ENCODE data around the gene LMBR1.

LMBR1 gene

DNA sequence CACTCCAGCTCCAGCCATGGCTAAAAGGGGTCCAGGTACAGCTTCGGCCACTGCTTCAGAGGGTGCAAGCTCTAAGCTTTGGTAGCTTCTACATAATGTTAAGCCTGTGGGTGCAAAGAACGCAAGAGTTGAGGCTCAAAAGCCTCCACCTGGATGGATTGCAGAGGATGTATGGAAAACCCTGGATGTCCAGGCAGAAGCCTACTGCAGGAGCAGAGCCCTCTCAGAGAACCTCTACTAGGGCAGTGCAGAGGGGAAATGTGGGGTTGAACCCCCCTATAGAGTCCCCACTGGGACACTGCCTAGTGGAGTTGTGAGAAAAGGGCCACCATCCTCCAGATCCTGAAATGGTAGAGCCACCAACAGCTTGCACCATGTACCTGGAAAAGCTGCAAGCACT, 263.1 kb downstream of the LMBR1 start:
- H3K4me1 ChIP-seq, result no peaks in the 10 kb centered on the region

GRCh38 chr7:156628562-156628961, 264.4 kb downstream of the LMBR1 start:
- intact Hi-C loops (cut with DNase I; ENCODE audit: low total_unique reads), result no loop called here
- DNase-seq, result no peak
- no peak overlapping the region for H3K27ac ChIP-seq
- TF ChIP-seq CTCF (IDR thresholded peaks at IDR 0.05), result no peak
- peaks cover 0 to 35% (median 16%) of the 10 kb centered on the region in 3 donors for H3K9me3 ChIP-seq
- no peaks in the 10 kb centered on the region for H3K36me3 ChIP-seq
- H3K4me1 ChIP-seq, result no peaks in the 10 kb centered on the region
- H3K4me3 ChIP-seq, result no peak overlapping the region
- H3K27me3 ChIP-seq, result no peaks in the 10 kb centered on the region

More for the DNA sequence above, 263.1 kb downstream of the LMBR1 start:
- no peak overlapping the region for H3K27ac ChIP-seq
- DNase-seq, result no peak
- no peak for TF ChIP-seq CTCF (IDR thresholded peaks at IDR 0.05)
- no peaks in the 10 kb centered on the region for H3K27me3 ChIP-seq
- no peak overlapping the region for H3K4me3 ChIP-seq
- intact Hi-C loops (cut with DNase I; ENCODE audit: low total_unique reads), result no loop called here
- H3K36me3 ChIP-seq, result no peaks in the 10 kb centered on the region
- peaks cover 0 to 31% (median 16%) of the 10 kb centered on the region in 3 donors for H3K9me3 ChIP-seq
